Osteoblast (primary cell): ENCODE measurements around the gene NOL9. TPM values are rescaled to one million over a fixed set of nuclear protein-coding genes. Genes with fewer than 3 reads are reported as not detected.
A peak's percentile ranks its signal among the peaks of the same experiment; 100 is the strongest.

ENCODE experiments used
- DNase-seq: peaks from one replicate; pipeline ENCODE4 v3.0.0; 2011; ENCODE audit warnings: low spot score, mixed read lengths; ENCODE audit not compliant: insufficient read length; ENCODE audit errors: missing footprints
- H2AFZ ChIP-seq: 2 replicates; pipeline ENCODE4 v1.6.0; 2011; ENCODE audit warnings: mild to moderate bottlenecking, low read length
- H3K27ac ChIP-seq: 2 replicates; pipeline ENCODE4 v1.5.1; 2011; ENCODE audit warnings: mild to moderate bottlenecking, low read depth, low read length, moderate library complexity
- H3K27me3 ChIP-seq: 2 replicates; pipeline ENCODE4 v1.6.0; 2012; ENCODE audit warnings: mild to moderate bottlenecking, control low read depth, inconsistent platforms, low read length, moderate library complexity; ENCODE audit not compliant: insufficient read depth
- H3K36me3 ChIP-seq: 2 replicates; pipeline ENCODE4 v1.5.1; 2011; ENCODE audit warnings: mild to moderate bottlenecking, low read length, control low read depth, moderate library complexity; ENCODE audit not compliant: insufficient read depth
- H3K4me1 ChIP-seq: 2 replicates; pipeline ENCODE4 v1.5.1; 2011; ENCODE audit warnings: mild to moderate bottlenecking, low read length, control low read depth, moderate library complexity; ENCODE audit not compliant: insufficient read depth
- H3K4me2 ChIP-seq: 2 replicates; pipeline ENCODE4 v1.6.0; 2011; ENCODE audit warnings: mild to moderate bottlenecking, low read length; ENCODE audit not compliant: insufficient read depth
- H3K4me3 ChIP-seq: fragments of 200-600 bp; sonication (generic); 3 replicates; pipeline ENCODE4 v1.5.1; 2012; ENCODE audit warnings: mild to moderate bottlenecking, low read length, inconsistent platforms; ENCODE audit not compliant: insufficient read depth
- H3K79me2 ChIP-seq: 2 replicates; pipeline ENCODE4 v1.6.0; 2012; ENCODE audit warnings: mild to moderate bottlenecking, low read length, control low read depth, inconsistent platforms; ENCODE audit not compliant: insufficient read depth
- H3K9me3 ChIP-seq: 2 replicates; pipeline ENCODE4 v1.5.1; 2011; ENCODE audit warnings: low read depth, low read length, control low read depth
- H4K20me1 ChIP-seq: 2 replicates; pipeline ENCODE4 v1.6.0; 2012; ENCODE audit warnings: mild to moderate bottlenecking, low read length, control low read depth; ENCODE audit not compliant: insufficient read depth
- CTCF ChIP-seq: IDR thresholded peaks from 2 replicates; pipeline ENCODE4 v1.5.1; 2011; ENCODE audit warnings: mild to moderate bottlenecking, low read depth, low read length, moderate library complexity; ENCODE audit errors: extremely low read depth
- total RNA-seq: library from RNA; depleted of rRNA; stranded (reverse); fragments of >200 nt; gene quantifications from 2 replicates; pipeline ENCODE4 v1.2.3, GENCODE V29; 2012

Gene NOL9
- total RNA-seq, 1 donor = 31.1 TPM

- H3K36me3 ChIP-seq = no peaks in the 10 kb centered on the region
- peak overlapping the region; percentile 38 for H3K4me2 ChIP-seq
- DNase-seq = peak; percentile 96
- no peaks in the 10 kb centered on the region for H3K79me2 ChIP-seq
- no peaks in the 10 kb centered on the region for H3K9me3 ChIP-seq
- no peaks in the 10 kb centered on the region for H4K20me1 ChIP-seq
- no peak overlapping the region for H3K27ac ChIP-seq
- H3K4me1 ChIP-seq = peaks cover 31% of the 10 kb centered on the region
- TF ChIP-seq CTCF = no peak
- H3K4me3 ChIP-seq = peak overlapping the region; percentile 13
- H2AFZ ChIP-seq = peak overlapping the region; percentile 67
- no peaks in the 10 kb centered on the region for H3K27me3 ChIP-seq
These were observed 53.6 kb downstream of the NOL9 start for GRCh38 chr1:6500544-6501278.

- Histone ChIP-seq H3K4me2 (no peak overlapping the region), H3K27ac (no peak overlapping the region), H3K4me3 (no peak overlapping the region), H3K27me3 (no peaks in the 10 kb centered on the region), H3K4me1 (peaks cover 35% of the 10 kb centered on the region), H2AFZ (no peak overlapping the region), H3K79me2 (no peaks in the 10 kb centered on the region), H3K36me3 (no peaks in the 10 kb centered on the region), H3K9me3 (no peaks in the 10 kb centered on the region), H4K20me1 (no peaks in the 10 kb centered on the region)
- peak; percentile 79 for DNase-seq
- TF ChIP-seq CTCF = no peak
These were observed 55.0 kb downstream of the NOL9 start for GRCh38 chr1:6499296-6499695.

GRCh38 chr1:6498576-6499111 lies 55.7 kb downstream of the NOL9 start:
- Histone ChIP-seq H3K4me3 (no peak overlapping the region), H3K27me3 (no peaks in the 10 kb centered on the region), H2AFZ (no peak overlapping the region), H3K27ac (no peak overlapping the region), H3K36me3 (no peaks in the 10 kb centered on the region), H3K4me1 (peaks cover 35% of the 10 kb centered on the region), H3K79me2 (no peaks in the 10 kb centered on the region), H3K9me3 (no peaks in the 10 kb centered on the region), H3K4me2 (no peak overlapping the region), H4K20me1 (no peaks in the 10 kb centered on the region)
- DNase-seq = peak; percentile 85
- no peak for TF ChIP-seq CTCF

- peaks cover 35% of the 10 kb centered on the region for H3K4me1 ChIP-seq
- no peaks in the 10 kb centered on the region for H4K20me1 ChIP-seq
- H3K4me3 ChIP-seq = peak overlapping the region; percentile 79
- H3K27ac ChIP-seq = no peak overlapping the region
- H3K4me2 ChIP-seq = peak overlapping the region; percentile 92
- peak; percentile 84 for DNase-seq
- no peak for TF ChIP-seq CTCF
- H2AFZ ChIP-seq = peak overlapping the region; percentile 76
- H3K79me2 ChIP-seq = no peaks in the 10 kb centered on the region
- no peaks in the 10 kb centered on the region for H3K27me3 ChIP-seq
- H3K36me3 ChIP-seq = no peaks in the 10 kb centered on the region
- no peaks in the 10 kb centered on the region for H3K9me3 ChIP-seq
These were observed 56.3 kb downstream of the NOL9 start for GRCh38 chr1:6497867-6498575.
